WI38 (cell line): Measurements from ENCODE around the gene RABAC1.

ENCODE experiments used
- H3K4me3 ChIP-seq: 2 replicates; pipeline ENCODE4 v1.5.1; 2011; ENCODE audit warnings: low read depth, mild to moderate bottlenecking, control low read depth, low read length
- TF ChIP-seq, protein P1 (sequence below): IDR thresholded peaks from 2 replicates; pipeline ENCODE4 v1.5.1; 2012; ENCODE audit warnings: low read depth, mild to moderate bottlenecking, control low read depth, low read length

Gene RABAC1

GRCh38 chr19:41998246-41999020 lies 39.3 kb upstream of the RABAC1 start:
- TF ChIP-seq, protein P1, sequence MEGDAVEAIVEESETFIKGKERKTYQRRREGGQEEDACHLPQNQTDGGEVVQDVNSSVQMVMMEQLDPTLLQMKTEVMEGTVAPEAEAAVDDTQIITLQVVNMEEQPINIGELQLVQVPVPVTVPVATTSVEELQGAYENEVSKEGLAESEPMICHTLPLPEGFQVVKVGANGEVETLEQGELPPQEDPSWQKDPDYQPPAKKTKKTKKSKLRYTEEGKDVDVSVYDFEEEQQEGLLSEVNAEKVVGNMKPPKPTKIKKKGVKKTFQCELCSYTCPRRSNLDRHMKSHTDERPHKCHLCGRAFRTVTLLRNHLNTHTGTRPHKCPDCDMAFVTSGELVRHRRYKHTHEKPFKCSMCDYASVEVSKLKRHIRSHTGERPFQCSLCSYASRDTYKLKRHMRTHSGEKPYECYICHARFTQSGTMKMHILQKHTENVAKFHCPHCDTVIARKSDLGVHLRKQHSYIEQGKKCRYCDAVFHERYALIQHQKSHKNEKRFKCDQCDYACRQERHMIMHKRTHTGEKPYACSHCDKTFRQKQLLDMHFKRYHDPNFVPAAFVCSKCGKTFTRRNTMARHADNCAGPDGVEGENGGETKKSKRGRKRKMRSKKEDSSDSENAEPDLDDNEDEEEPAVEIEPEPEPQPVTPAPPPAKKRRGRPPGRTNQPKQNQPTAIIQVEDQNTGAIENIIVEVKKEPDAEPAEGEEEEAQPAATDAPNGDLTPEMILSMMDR, result peak; percentile 78
- H3K4me3 ChIP-seq, result no peak overlapping the region

DNA sequence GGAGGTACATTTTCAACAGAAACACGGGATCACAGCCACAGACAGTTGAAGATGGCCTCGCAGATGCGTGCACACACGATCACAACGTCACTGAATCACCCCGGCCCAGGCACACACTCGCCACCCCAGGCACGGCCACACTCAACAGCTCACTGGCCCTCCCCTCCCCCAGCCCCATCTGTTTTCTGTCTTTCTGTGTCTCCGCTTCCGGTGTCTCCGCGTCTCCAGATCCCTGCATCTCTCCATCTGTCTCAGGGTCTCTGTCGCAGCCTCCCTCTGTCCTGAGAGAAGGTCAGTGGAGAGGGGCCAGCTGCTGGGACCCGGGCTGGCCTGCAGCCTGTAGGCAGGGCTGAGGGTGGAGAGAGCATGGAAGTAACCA lies 38.7 kb upstream of the RABAC1 start:
- H3K4me3 ChIP-seq, result no peak overlapping the region
- TF ChIP-seq, protein P1, result no peak

DNA sequence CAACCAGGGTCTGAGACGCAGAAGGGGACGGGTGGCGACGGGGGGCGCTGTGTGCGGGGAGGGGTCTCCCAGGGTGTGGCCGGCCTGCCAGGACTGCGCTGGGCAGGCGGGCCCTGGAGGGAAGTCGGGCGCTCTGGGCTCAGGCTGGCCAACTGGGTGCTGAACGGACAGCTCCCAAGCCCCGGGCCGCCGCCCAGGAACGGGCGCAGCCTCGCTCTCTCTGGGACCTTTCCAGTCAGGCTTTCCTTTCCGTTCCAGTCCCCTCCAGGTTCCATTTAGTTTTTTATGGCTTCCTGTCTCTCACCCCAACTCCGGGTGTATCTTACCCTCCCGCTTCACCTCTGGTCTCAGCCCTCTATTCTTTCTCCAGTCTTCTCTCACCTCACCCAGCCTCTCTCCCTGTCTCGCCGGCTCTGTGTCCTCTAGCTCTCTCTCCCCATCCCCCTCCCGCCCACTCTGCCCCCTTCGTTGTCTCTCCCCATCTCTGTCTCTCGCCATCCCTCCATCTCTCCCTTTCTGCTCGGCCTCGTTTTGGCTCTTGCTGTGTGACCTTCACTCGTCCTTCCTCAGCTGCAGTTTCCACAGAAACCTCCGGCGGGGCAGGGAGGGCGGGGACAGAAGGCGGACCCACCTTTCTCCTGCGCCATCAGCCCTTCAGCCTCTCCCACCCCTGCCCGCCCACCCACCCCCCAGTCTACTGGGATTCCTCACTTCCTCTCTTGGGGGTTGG lies 38.2 kb upstream of the RABAC1 start:
- TF ChIP-seq, protein P1, result no peak
- H3K4me3 ChIP-seq, result no peak overlapping the region

DNA sequence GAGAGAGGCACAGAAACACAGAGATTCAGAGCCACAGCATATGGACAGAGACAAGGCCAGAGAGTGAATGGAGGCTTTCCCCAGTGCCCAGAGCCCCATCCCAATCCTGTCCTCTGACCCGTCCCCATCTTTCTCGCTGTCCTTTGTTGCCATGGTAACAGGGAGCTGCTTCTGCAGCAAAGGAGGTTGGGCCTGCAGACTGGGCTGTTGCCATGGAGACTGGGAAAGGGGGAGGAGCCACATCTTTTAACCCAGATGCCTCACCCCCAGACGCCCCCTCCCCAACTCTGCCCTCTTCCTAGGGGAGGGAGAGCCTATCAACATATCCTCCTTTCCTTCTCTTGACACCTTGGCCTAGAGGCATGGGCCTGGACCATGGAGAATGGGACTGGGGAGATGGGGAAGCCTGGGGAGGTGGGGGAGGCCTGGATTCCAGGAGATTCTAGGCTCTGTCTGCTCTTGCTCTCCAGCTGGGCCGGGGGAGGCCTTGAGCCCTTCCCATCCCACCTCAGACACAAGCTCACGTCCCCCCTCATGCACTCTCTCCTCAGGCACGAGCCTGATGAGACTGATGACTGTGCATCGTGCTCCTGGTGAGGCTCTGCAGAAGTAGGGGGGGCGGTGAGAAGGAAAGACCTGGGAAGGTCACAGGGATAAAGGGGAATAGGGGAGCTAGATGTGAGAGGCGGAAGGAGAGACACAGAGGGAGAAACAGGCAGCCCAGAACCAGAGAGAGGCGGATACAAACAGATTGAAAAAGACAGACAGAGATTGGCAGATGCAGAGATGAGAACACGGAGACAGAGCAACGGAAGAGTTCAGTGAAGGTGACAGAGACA lies 37.1 kb upstream of the RABAC1 start:
- H3K4me3 ChIP-seq, result no peak overlapping the region
- TF ChIP-seq, protein P1, result no peak

GRCh38 chr19:41994994-41995958 lies 36.2 kb upstream of the RABAC1 start:
- no peak overlapping the region for H3K4me3 ChIP-seq
- TF ChIP-seq, protein P1, result no peak

- TF ChIP-seq, protein P1, result no peak
- H3K4me3 ChIP-seq, result no peak overlapping the region
Observed at GRCh38 chr19:41994521-41994971, 35.4 kb upstream of the RABAC1 start.
